Sigmoid colon (tissue), 7 donors: ENCODE results near the gene MAL. TPM values are rescaled to one million over a fixed set of nuclear protein-coding genes. Genes with fewer than 3 reads are reported as not detected.

Experiments used
- DNase-seq: peaks from one replicate; pipeline ENCODE4 v3.0.0-alpha.2; 2019
- H3K27ac ChIP-seq, 4 donors: fragments of 200-600 bp; sonication (generic); one replicate each; pipeline ENCODE4 v1.5.1; 2016 to 2019; ENCODE audit warnings: mild to moderate bottlenecking in 1 of 4
- H3K27me3 ChIP-seq, 3 donors: fragments of 200-600 bp; sonication (generic); one replicate each; pipeline ENCODE4 v1.5.1; 2019; ENCODE audit warnings: mild to moderate bottlenecking in 1 of 3
- H3K36me3 ChIP-seq, 4 donors: fragments of 200-600 bp; sonication (generic); one replicate each; pipeline ENCODE4 v1.5.1; 2016 to 2019
- H3K4me1 ChIP-seq, 4 donors: fragments of 200-600 bp; sonication (generic); one replicate each; pipeline ENCODE4 v1.5.1; 2017 to 2019
- H3K4me3 ChIP-seq, 4 donors: fragments of 200-600 bp; sonication (generic); one replicate each; pipeline ENCODE4 v1.5.1; 2017 to 2019; ENCODE audit warnings: mild to moderate bottlenecking in 2 of 4, moderate library complexity in 1 of 4
- H3K9me3 ChIP-seq, 4 donors: fragments of 200-600 bp in 3 of 4; sonication (generic) in 3 of 4; one replicate each; pipeline versions ENCODE4 v1.5.1 to v1.6.1; 2013 to 2019
- EP300 ChIP-seq, 4 donors: sonication (generic); formaldehyde crosslinking; IDR thresholded peaks; one replicate each; pipeline ENCODE4 v1.6.1; 2017; ENCODE audit warnings: antibody characterized with exemption in 4 of 4
- POLR2A ChIP-seq, 2 donors: fragments of 450-650 bp; IDR thresholded peaks; one replicate each; pipeline ENCODE4 v1.6.1; 2016; ENCODE audit warnings: antibody characterized with exemption in 2 of 2, mild to moderate bottlenecking in 2 of 2, moderate library complexity in 2 of 2
- POLR2AphosphoS5 ChIP-seq, 4 donors: sonication (generic); formaldehyde crosslinking; IDR thresholded peaks; one replicate each; pipeline ENCODE4 v1.6.1; 2017; ENCODE audit warnings: antibody characterized with exemption in 4 of 4
- WGBS, 2 donors: extraction: QIAGEN DNeasy Blood & Tissue Kit; methylation state at CpG; one replicate each; pipeline ENCODE4 v1.1.7; 2013; 5-methylcytosine and 5-hydroxymethylcytosine counted together
- intact Hi-C: fragments of 100-400 bp; cut with DNase I; formaldehyde crosslinking; loops from one replicate; pipeline ENCODE4 v1.15.1; 2023
- polyA plus RNA-seq, 3 donors: library from polyadenylated mRNA; stranded (reverse); fragments of 200-250 nt; gene quantifications; one replicate each; pipeline ENCODE4 v1.2.3, GENCODE V29; 2013
- total RNA-seq, 4 donors: library from RNA; depleted of rRNA; stranded (reverse); fragments of >200 nt; gene quantifications; one replicate each; pipeline ENCODE4 v1.1.0, GENCODE V29; 2016
- TF ChIP-seq, protein P1 (sequence below), 4 experiments: fragments of 450-650 bp in 3 of 4; fragments of 200-600 bp in 1 of 4; IDR thresholded peaks; one replicate each; pipeline ENCODE4 v1.5.1; 2016 to 2019; ENCODE audit warnings: antibody characterized with exemption in 4 of 4, mild to moderate bottlenecking in 3 of 4, moderate library complexity in 2 of 4
- donor health status: healthy with polysubstance abuse.
- donor health status: Bipolar disorder and iron deficiency.
- donor health status: healthy.

The MAL gene
- total and polyA plus RNA-seq, 7 donors, result 0.69 to 28.9 (median 8.4) TPM

DNA sequence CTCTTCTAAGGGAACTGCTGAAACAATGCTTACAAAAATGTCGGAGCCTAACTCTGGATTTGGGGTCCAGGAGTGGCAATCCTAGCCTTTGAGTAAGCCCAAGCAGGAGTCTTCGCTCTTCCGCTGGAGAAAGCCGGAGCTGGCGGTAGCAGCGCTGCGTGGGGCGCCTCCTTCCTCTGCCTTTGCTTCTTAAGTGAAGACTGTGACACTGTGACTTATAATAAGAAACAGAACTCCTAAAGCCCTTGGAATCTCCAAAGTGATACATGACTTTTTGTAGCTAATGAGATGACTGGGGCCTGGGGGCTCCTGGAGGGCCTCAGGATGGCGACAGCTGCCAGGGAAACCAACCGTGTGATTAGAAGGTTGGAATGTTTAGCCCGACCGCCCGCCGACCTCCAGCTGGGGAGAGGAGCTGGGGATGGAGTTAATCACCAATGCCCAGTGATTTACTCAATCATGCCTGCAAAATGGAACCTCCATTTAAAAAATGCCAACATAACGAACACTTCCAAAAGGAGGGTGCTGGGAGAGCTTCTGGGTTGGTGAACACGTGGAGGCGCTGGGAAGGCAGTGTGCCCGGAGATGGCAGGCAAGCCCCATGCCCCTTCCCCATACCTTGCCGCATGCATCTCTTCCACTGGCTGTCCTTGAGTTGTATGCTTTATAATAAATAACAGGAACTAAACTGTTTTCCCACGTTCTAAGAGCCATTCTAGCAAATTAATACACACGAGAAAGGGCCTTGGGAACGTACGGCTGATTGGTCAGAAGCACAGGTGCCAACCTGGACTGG, 29.0 kb upstream of the MAL start:
- intact Hi-C loops, result no loop called here
- H3K27ac ChIP-seq, result no peak overlapping the region
- WGBS, 2 donors, result 85% methylated on average over 23 of the region's 23 CpGs
- peak; percentile 21 for DNase-seq
- TF ChIP-seq, protein P1, sequence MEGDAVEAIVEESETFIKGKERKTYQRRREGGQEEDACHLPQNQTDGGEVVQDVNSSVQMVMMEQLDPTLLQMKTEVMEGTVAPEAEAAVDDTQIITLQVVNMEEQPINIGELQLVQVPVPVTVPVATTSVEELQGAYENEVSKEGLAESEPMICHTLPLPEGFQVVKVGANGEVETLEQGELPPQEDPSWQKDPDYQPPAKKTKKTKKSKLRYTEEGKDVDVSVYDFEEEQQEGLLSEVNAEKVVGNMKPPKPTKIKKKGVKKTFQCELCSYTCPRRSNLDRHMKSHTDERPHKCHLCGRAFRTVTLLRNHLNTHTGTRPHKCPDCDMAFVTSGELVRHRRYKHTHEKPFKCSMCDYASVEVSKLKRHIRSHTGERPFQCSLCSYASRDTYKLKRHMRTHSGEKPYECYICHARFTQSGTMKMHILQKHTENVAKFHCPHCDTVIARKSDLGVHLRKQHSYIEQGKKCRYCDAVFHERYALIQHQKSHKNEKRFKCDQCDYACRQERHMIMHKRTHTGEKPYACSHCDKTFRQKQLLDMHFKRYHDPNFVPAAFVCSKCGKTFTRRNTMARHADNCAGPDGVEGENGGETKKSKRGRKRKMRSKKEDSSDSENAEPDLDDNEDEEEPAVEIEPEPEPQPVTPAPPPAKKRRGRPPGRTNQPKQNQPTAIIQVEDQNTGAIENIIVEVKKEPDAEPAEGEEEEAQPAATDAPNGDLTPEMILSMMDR (IDR thresholded peaks at IDR 0.05), result no peak
- TF ChIP-seq EP300 (IDR thresholded peaks at IDR 0.05), result no peak
- no peak for TF ChIP-seq POLR2AphosphoS5 (IDR thresholded peaks at IDR 0.05)
- no peak for TF ChIP-seq POLR2A (IDR thresholded peaks at IDR 0.05)
- H3K9me3 ChIP-seq, result no peaks in the 10 kb centered on the region
- no peak overlapping the region for H3K4me3 ChIP-seq
- no peaks in the 10 kb centered on the region for H3K36me3 ChIP-seq
- H3K4me1 ChIP-seq, result peaks cover 0 to 8% (median 2%) of the 10 kb centered on the region in 4 donors
- H3K27me3 ChIP-seq, result peaks cover 0 to 31% (median 11%) of the 10 kb centered on the region in 3 donors

DNA sequence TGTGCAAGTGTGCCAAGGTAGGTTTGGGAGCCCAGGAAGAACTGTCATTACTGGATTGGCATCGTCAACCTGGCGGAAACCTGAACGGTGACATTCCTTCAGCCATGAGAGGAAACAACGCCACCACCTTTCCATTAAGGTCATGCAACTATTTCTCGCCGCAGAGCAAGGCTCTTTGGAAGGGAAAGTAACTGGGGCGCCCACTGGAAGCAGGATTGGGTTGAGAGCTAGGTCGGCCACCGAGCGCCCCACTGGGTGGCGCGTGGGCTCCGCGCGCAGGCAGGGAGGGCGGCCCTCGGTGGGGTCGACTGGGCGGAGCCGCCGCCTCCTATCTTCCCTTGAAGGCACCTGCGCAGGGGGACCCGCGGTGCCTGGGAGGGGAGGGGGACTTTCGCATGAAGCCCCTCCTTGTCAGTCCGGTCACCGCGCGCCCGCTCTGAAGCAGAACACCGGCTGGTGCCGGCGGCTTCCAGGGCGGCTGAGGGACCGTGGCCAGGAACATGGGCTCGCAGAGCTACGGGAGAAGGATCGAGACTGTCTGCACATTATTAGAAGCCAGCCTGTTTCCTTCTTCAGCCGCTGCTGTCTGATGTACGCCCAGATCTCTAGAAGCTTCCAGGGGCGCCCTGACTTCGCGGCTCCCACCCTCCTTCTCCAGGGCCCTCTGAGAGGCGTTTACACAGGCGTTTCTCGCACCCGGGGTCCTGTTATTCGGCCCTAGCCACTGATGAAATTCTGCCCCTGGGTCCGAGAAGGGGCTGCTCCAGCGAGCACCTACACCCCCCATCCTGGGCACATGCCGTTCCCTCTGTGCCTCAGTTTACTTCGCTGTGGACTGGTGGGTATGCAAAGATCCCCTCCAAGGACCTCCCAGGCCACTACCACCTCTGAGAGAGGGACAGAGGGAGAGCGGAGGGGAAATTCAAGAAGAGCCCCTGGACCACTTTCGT, 27.3 kb upstream of the MAL start:
- TF ChIP-seq POLR2A (IDR thresholded peaks at IDR 0.05), result no peak
- no peak for TF ChIP-seq POLR2AphosphoS5 (IDR thresholded peaks at IDR 0.05)
- no peak for TF ChIP-seq EP300 (IDR thresholded peaks at IDR 0.05)
- H3K27me3 ChIP-seq, result peaks cover 0 to 31% (median 11%) of the 10 kb centered on the region in 3 donors
- intact Hi-C loops, result no loop called here

DNA sequence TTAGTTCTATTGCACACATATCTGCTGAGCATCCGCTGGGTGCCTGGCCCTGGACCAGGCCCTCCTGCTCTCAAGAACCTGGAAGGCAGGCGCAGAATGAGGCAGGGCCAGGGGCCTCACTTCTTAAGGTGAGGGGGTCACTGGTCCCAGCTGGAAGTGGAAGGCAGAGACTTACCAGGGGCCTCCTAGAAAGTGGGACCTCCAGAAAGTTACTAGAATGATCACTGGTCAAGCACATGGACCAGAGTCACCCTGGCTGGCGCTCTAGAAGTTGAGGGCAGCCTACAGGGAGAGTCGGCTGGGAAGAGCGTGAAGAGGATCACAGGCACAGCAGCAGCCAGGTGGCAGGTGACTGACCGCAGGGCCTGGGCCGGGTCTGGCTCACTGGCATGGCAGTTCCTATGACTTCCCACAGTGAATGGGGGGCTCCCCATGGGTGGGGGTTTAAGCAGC, 26.1 kb upstream of the MAL start:
- no peak overlapping the region for H3K27ac ChIP-seq
- no peaks in the 10 kb centered on the region for H3K9me3 ChIP-seq
- no peak overlapping the region for H3K4me3 ChIP-seq
- whole genome bisulfite sequencing, 2 donors, result 93 to 95% methylated on average over 7 of the region's 7 CpGs
- DNase-seq, result peak; percentile 59
- peaks cover 0 to 31% (median 11%) of the 10 kb centered on the region in 3 donors for H3K27me3 ChIP-seq
- peaks cover 0 to 8% (median 2%) of the 10 kb centered on the region in 4 donors for H3K4me1 ChIP-seq
- TF ChIP-seq POLR2A (IDR thresholded peaks at IDR 0.05), result no peak
- no peak for TF ChIP-seq EP300 (IDR thresholded peaks at IDR 0.05)
- TF ChIP-seq POLR2AphosphoS5 (IDR thresholded peaks at IDR 0.05), result no peak
- H3K36me3 ChIP-seq, result no peaks in the 10 kb centered on the region
- intact Hi-C loops, result no loop called here

More for the DNA sequence above, 27.3 kb upstream of the MAL start:
- DNase-seq, result peak; percentile 43
- H3K9me3 ChIP-seq, result no peaks in the 10 kb centered on the region
- peaks cover 0 to 8% (median 2%) of the 10 kb centered on the region in 4 donors for H3K4me1 ChIP-seq
- peak overlapping the region in 2 of 4 donors; percentile 24 to 28 for H3K4me3 ChIP-seq
- no peak overlapping the region for H3K27ac ChIP-seq
- 23 to 39% methylated on average over 54 of the region's 54 CpGs for WGBS, 2 donors
- no peaks in the 10 kb centered on the region for H3K36me3 ChIP-seq

DNA sequence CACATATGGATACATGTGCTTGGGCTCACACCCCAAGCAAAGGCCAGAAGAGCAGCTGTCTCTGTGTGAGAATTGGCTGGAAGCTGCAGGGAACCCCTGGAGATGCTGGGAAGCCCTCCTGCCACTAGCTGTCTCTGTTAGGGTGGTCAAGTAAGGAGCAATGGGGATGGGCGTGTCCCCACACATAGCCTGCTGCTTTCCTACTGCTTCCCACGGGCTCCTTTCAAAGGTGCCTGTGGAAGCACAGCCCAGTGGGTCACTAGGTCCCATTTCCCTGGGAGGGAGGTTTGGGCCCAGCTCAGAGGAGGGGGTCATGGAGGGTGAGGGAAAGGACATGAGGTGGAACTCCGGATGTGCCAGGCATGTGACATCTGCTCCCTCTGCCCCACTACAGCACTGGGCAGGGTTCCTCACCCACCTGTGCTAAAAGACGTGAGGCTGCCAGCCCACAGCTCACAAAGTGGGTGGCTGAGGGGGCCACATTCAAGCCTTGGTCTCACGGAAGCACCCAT, 24.4 kb upstream of the MAL start:
- Histone ChIP-seq H3K27ac (no peak overlapping the region), H3K4me1 (peaks cover 0 to 8% (median 2%) of the 10 kb centered on the region in 4 donors), H3K36me3 (no peaks in the 10 kb centered on the region), H3K9me3 (no peaks in the 10 kb centered on the region), H3K27me3 (peaks cover 0 to 31% (median 11%) of the 10 kb centered on the region in 3 donors), H3K4me3 (no peak overlapping the region)
- WGBS, 2 donors, result 70 to 84% methylated on average over 5 of the region's 5 CpGs
- DNase-seq, result peak; percentile 53
- TF ChIP-seq EP300 (IDR thresholded peaks at IDR 0.05) (no peak), POLR2AphosphoS5 (IDR thresholded peaks at IDR 0.05) (no peak), POLR2A (IDR thresholded peaks at IDR 0.05) (no peak)
- TF ChIP-seq, protein P1 (IDR thresholded peaks at IDR 0.05), result no peak
- intact Hi-C loops, result no loop called here

DNA sequence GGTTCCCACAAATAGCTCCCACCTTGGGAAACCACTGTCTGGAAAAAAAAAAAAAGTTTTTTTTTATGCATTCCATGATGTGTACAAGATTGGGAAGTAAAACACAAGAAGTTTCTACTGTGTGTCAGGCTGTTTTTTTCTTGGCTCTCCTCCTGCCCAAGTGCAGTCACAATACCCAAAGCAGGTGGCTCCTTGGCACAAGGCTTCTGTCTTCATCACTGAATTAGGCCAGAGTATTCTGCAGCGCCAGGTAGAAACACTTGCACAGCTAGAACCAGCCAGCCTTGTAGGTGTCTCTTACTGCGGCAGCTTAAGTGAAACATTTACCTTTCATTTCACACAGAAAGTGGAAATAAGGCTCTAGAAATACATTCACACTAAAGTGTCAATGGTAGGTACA, 23.8 kb upstream of the MAL start:
- WGBS, 2 donors, result 87 to 92% methylated on average over 2 of the region's 2 CpGs
- H3K36me3 ChIP-seq, result no peaks in the 10 kb centered on the region
- intact Hi-C loops, result no loop called here
- H3K27me3 ChIP-seq, result peaks cover 0 to 31% (median 11%) of the 10 kb centered on the region in 3 donors
- peaks cover 0 to 8% (median 2%) of the 10 kb centered on the region in 4 donors for H3K4me1 ChIP-seq
- TF ChIP-seq POLR2A (IDR thresholded peaks at IDR 0.05) (no peak), POLR2AphosphoS5 (IDR thresholded peaks at IDR 0.05) (no peak), EP300 (IDR thresholded peaks at IDR 0.05) (no peak)
- TF ChIP-seq, protein P1 (IDR thresholded peaks at IDR 0.05), result no peak
- H3K4me3 ChIP-seq, result no peak overlapping the region
- H3K9me3 ChIP-seq, result no peaks in the 10 kb centered on the region
- H3K27ac ChIP-seq, result no peak overlapping the region
- DNase-seq, result peak; percentile 4
